ENCODE data around the gene PLEKHD1.

PLEKHD1 gene

GRCh38 chr14:69574263-69574953 lies 89.9 kb downstream of the PLEKHD1 start, which contains the start of gene CCDC177:
TSS of gene CCDC177 (minus strand) at chr14:69574871. CDS start at chr14:69573622, 1,249 bp downstream.
- H3K9me3 ChIP-seq (ENCODE audit: control insufficient read depth, insufficient read depth, low read length) = no peaks in the 10 kb centered on the region
- no peak within 1 kb of the TSS for H3K27ac ChIP-seq (ENCODE audit: low read depth, low read length)
- peaks cover 25% of the 10 kb centered on the region for H3K27me3 ChIP-seq (ENCODE audit: control insufficient read depth, low read length)
- no peaks in the 10 kb centered on the region for H3K36me3 ChIP-seq (ENCODE audit: control insufficient read depth, low read length)
- peaks cover 4% of the 10 kb centered on the region; the same call in 1 of the 2 replicates for H3K4me1 ChIP-seq (ENCODE audit: control insufficient read depth, low read length)
- TF ChIP-seq, protein P1, sequence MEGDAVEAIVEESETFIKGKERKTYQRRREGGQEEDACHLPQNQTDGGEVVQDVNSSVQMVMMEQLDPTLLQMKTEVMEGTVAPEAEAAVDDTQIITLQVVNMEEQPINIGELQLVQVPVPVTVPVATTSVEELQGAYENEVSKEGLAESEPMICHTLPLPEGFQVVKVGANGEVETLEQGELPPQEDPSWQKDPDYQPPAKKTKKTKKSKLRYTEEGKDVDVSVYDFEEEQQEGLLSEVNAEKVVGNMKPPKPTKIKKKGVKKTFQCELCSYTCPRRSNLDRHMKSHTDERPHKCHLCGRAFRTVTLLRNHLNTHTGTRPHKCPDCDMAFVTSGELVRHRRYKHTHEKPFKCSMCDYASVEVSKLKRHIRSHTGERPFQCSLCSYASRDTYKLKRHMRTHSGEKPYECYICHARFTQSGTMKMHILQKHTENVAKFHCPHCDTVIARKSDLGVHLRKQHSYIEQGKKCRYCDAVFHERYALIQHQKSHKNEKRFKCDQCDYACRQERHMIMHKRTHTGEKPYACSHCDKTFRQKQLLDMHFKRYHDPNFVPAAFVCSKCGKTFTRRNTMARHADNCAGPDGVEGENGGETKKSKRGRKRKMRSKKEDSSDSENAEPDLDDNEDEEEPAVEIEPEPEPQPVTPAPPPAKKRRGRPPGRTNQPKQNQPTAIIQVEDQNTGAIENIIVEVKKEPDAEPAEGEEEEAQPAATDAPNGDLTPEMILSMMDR (IDR thresholded peaks at IDR 0.05; ENCODE audit: low read depth, low read length, poor library complexity, severe bottlenecking) = peak; percentile 72
- peak; percentile 85; the same call in 1 of the 2 replicates for TF ChIP-seq EZH2phosphoT487 (IDR thresholded peaks at IDR 0.05; ENCODE audit: borderline replicate concordance, low read length)
- H3F3A ChIP-seq (ENCODE audit: control insufficient read depth, insufficient read depth) = no peaks in the 10 kb centered on the region
- H3K4me3 ChIP-seq (ENCODE audit: low read length) = peak within 1 kb of the TSS; percentile 32; the same call in 1 of the 2 replicates
- peak within 1 kb of the TSS; percentile 53 for H3K4me2 ChIP-seq (ENCODE audit: low read length)
- H4K20me1 ChIP-seq (ENCODE audit: control insufficient read depth, insufficient read depth, low read depth, low read length) = no peaks in the 10 kb centered on the region
- H3K9me2 ChIP-seq (replicated peaks; ENCODE audit: control insufficient read depth, low read length) = no peaks in the 10 kb centered on the region
- no peaks in the 10 kb centered on the region for H3K79me2 ChIP-seq (ENCODE audit: control insufficient read depth, low read length)

- H3F3A ChIP-seq (ENCODE audit: control insufficient read depth, insufficient read depth) = no peaks in the 10 kb centered on the region
- H4K20me1 ChIP-seq (ENCODE audit: control insufficient read depth, insufficient read depth, low read depth, low read length) = no peaks in the 10 kb centered on the region
- H3K27me3 ChIP-seq (ENCODE audit: control insufficient read depth, low read length) = peaks cover 27% of the 10 kb centered on the region
- no peak overlapping the region for H3K4me2 ChIP-seq (ENCODE audit: low read length)
- H3K27ac ChIP-seq (ENCODE audit: low read depth, low read length) = no peak overlapping the region
- H3K4me3 ChIP-seq (ENCODE audit: low read length) = no peak overlapping the region
- H3K36me3 ChIP-seq (ENCODE audit: control insufficient read depth, low read length) = no peaks in the 10 kb centered on the region
- H3K79me2 ChIP-seq (ENCODE audit: control insufficient read depth, low read length) = no peaks in the 10 kb centered on the region
- no peaks in the 10 kb centered on the region for H3K9me3 ChIP-seq (ENCODE audit: control insufficient read depth, insufficient read depth, low read length)
- no peaks in the 10 kb centered on the region for H3K9me2 ChIP-seq (replicated peaks; ENCODE audit: control insufficient read depth, low read length)
- peaks cover 4% of the 10 kb centered on the region; the same call in 1 of the 2 replicates for H3K4me1 ChIP-seq (ENCODE audit: control insufficient read depth, low read length)
- TF ChIP-seq EZH2phosphoT487 (IDR thresholded peaks at IDR 0.05; ENCODE audit: borderline replicate concordance, low read length) = no peak
- TF ChIP-seq, protein P1 (IDR thresholded peaks at IDR 0.05; ENCODE audit: low read depth, low read length, poor library complexity, severe bottlenecking) = no peak
Observed at GRCh38 chr14:69574954-69575295, 90.4 kb downstream of the PLEKHD1 start.

DNA sequence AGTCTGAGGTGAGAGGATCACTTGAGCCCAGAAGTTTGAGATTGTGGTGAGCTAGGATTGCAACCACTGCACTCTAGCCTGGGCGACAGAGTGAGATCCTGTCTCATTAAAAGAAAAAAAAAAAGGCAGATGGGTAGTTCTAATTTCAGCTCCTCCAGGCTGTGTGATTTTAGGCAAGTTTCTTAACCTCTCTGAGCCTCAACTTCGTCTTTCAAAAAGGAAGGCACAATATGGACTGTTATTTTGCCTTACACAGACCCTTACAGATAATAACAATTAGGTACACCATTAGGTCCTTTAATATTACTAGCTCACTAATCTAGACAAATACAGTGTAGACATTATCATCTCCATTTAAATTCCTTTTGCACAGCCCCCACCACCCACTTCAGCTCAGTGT lies 94.9 kb downstream of the PLEKHD1 start:
- peaks cover 16% of the 10 kb centered on the region for H3K27me3 ChIP-seq (ENCODE audit: control insufficient read depth, low read length)
- H3K4me3 ChIP-seq (ENCODE audit: low read length) = no peak overlapping the region
- H3F3A ChIP-seq (ENCODE audit: control insufficient read depth, insufficient read depth) = peaks cover 4% of the 10 kb centered on the region; the same call in 1 of the 2 replicates
- peaks cover 17% of the 10 kb centered on the region for H3K4me1 ChIP-seq (ENCODE audit: control insufficient read depth, low read length)
- H3K9me2 ChIP-seq (replicated peaks; ENCODE audit: control insufficient read depth, low read length) = no peaks in the 10 kb centered on the region
- H3K36me3 ChIP-seq (ENCODE audit: control insufficient read depth, low read length) = no peaks in the 10 kb centered on the region
- H3K79me2 ChIP-seq (ENCODE audit: control insufficient read depth, low read length) = no peaks in the 10 kb centered on the region
- no peak overlapping the region for H3K27ac ChIP-seq (ENCODE audit: low read depth, low read length)
- no peak overlapping the region for H3K4me2 ChIP-seq (ENCODE audit: low read length)
- no peaks in the 10 kb centered on the region for H4K20me1 ChIP-seq (ENCODE audit: control insufficient read depth, insufficient read depth, low read depth, low read length)
- no peaks in the 10 kb centered on the region for H3K9me3 ChIP-seq (ENCODE audit: control insufficient read depth, insufficient read depth, low read length)
- no peak for TF ChIP-seq EZH2phosphoT487 (IDR thresholded peaks at IDR 0.05; ENCODE audit: borderline replicate concordance, low read length)
- TF ChIP-seq, protein P1 (IDR thresholded peaks at IDR 0.05; ENCODE audit: low read depth, low read length, poor library complexity, severe bottlenecking) = no peak
